Measurements from ENCODE around the gene DEDD2. TPM values are rescaled to one million over a fixed set of nuclear protein-coding genes. Genes with fewer than 3 reads are reported as not detected.
A peak's percentile ranks its signal among the peaks of the same experiment; 100 is the strongest.

The DEDD2 gene
- polyA plus RNA-seq, 1 donor: 13.3 TPM

DNA sequence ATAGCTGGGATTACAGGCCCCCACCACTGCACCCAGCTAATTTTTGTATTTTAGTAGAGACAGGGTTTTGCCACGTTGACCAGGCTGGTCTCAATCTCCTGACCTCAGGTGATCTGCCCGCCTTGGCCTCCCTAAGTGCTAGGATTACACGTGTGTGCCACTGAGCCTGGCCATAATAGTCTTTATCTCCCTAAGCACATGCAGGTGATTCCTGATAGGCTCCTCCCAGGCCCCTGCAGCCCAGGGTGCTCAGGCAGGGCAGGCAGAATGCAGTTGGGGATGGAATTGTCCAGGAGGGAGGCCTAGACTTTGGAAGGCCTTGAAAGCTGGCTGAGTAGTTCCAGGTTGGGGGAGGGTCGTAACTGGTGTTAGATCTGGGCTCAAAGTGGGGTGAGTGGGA is 11.2 kb upstream of the DEDD2 start:
- DNase-seq (ENCODE audit: low read depth): no peak

DNA sequence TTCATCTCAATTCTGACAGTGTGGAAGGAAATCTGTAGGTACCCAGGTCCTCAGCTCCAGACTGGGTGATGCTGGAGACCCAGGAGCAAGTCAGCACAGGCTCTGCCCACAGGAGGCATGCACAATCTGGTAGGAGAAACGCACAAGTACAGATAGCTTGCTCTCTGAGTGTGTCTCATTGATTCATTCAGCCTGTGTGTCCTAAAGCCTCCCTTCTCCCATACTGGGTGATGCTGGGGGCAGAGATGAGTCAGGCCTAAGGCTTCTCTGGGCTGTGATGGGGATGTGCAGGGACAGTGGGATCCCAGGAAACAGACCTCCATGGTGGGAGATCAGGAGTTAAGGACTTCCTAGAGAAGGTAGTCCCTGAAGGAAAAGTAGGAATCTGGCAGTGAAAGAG is 9.4 kb upstream of the DEDD2 start:
- DNase-seq (ENCODE audit: low read depth): no peak

DNA sequence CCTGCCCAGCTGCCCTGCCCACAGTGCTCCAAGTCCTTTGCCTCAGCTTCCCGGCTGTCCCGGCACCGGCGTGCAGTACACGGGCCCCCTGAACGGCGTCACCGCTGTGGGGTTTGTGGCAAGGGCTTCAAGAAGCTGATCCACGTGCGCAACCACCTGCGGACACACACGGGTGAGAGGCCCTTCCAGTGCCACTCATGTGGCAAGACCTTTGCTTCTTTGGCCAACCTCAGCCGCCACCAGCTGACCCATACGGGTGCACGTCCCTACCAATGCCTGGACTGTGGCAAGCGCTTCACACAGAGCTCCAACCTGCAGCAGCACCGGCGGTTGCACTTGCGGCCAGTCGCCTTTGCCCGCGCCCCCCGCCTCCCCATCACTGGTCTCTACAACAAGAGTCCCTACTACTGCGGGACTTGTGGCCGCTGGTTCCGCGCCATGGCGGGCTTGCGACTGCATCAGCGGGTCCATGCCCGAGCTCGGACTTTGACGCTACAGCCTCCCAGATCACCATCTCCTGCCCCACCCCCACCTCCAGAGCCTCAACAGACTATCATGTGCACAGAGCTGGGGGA is 8.3 kb upstream of the DEDD2 start:
- DNase-seq (ENCODE audit: low read depth): no peak

DNA sequence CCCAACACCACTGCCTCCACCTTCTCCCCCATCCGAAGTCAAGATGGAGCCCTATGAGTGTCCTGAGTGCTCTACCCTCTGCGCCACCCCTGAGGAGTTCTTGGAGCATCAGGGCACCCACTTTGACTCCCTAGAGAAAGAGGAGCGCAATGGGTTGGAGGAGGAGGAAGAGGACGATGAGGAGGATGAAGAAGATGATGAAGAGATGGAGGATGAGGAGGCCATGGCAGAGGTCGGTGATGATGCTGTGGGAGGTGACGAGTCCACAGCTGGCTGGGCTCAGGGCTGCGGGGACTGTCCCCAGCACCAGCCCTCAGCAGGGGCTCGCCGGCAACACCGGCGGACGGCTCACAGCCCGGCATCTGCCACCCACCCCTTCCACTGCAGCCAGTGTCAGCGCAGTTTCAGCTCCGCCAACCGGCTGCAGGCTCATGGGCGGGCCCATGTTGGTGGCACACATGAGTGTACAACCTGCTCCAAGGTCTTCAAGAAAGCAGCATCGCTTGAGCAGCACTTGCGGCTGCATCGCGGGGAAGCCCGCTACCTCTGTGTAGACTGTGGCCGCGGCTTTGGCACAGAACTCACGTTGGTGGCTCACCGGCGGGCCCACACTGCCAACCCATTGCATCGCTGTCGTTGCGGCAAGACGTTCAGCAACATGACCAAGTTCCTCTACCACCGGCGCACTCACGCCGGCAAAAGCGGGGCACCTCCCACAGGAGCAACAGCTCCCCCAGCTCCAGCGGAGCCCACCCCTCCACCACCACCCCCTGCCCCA is 7.7 kb upstream of the DEDD2 start:
- DNase-seq (ENCODE audit: low read depth): no peak

DNA sequence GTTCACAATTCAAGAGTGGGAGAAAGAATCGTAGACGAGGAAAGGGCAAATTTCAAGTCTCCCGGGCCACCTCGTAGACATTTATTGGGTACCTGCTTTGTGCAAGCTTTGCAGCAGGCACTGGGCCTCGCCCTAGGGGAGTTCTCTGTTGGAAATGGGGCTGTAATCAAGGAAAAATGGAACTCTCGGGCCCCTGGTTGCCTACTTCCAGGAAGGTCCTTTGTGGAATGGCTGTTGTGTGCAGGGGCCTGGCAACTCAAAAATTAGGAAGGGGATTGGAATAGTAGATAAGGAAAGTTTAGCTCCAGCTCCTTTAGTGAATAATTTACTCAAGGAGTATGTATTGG is 3.2 kb upstream of the DEDD2 start:
- no peak for DNase-seq (ENCODE audit: low read depth)

DNA sequence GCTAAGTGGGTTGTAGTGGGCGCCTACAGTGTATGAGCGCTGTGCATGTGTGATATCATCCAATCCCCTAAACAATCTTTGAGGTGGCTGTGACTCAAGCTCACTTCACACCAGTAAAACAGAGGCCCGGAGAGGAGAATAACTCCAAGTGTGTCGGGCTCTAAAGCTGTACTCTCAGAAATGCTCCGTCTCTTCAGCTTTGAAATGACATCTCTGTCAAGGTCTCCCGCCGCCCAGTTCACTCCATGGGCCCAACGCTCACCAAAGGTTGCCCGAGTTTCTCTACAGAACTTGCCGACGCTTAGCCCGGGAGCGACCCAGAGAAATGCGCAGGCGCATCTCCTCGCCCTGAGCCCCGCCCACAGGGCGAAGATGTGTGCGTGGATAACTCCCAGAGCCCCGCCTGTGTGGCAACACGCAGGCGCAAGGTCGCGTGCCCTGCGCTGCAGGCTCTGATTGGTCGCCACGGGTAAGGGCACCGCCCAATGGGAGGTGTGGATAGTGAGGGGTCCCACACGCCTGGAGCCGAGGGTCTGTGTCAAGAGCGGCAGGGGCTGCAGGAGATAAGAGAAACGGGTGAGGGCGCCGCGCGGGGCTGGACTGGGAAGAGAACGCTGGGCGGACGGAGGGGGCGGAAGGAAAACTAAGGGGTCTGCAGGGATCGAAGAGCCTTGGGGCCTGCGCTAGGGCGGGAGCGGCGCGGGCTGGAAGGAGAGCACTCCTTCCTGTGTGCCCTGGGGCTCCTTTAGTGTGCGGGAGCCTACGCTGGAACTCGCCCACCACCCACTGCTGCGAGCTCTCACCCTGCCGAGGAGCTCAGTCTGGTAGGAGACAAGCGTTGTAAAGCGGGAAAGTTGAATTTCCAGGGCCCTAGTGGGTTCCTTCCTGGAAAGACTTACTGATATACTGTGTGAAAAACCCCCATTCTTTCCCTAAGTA is 2.6 kb upstream of the DEDD2 start, which contains the start of gene ZNF526:
Gene ZNF526 (plus strand): TSS at position 501 of the 939 bp plus-strand sequence. CDS start 4,092 bp downstream, outside the sequence.
- peak; percentile 96 for DNase-seq (ENCODE audit: low read depth)

DNA sequence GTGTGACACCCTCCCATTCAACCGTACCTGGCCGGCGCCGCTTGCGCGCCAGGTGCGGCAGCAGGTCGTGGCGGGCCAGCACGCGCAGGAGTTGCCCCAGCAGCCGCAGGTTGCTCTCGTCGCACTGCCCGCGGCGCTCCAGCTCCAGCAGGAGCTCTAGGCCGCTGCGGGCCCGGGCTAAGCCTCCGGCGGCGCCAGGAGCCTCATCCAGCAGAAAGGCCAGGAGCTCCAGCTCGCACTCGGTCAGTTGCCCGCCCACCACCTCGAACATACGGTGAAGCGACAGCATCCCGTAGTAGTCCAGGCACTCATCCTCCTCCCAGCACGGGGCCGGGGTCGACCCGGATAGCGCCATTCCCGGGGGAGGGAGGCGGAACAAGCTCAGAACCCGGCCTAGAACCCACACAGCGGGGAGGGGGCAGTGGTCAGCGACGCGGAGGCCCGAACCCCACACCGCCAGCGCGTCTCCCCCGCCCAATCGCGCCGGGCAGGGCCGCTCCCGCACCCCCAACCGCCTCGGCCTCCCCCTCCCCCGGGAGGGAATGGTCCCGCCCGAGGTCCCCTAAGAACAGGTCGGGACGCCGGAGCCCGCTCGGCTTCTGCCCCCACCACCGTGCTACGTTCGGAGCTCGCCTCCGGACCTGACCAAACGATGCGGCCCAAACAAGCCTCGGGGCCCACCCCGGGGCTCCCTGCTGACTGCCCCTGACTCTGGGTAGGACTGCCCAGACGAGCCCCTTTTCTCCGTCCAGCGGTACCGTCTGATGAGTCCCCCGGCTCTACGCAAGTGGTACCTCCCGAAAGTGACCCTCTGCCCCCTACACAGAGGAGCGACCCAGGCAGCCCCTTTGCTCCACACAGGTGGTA is 591 bp downstream of the DEDD2 start:
- no peak for DNase-seq (ENCODE audit: low read depth)

DNA sequence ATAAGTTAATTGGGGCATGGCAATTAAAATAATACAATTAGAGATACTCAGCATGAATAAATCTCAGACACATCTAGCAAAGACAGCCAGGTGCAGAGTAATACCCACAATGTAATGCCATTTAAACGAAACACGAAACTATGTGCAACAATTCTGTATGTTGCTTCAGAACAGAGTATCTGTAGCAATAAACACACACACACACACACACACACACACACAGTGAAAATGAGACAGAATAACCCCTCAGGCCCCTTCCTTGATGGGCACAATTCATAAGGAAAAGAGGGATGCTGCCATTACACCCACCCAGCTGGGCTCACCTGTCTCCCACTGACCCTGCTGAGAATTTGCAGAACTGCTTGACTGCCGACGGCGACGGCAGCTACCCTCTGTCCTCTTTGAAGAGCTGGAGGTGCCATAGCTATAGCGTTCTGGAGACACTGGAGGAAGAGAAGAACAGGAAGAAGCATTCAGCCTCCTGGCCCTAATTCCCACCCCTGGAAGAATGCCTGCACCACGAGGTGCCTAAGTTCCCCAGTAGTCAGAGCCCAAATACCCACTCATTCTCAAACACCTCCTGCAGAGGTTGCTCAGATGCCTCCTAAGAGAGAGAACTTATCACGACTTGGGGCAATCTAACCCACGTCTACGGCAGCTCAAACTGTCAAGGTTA is 2.5 kb downstream of the DEDD2 start:
- no peak for DNase-seq (ENCODE audit: low read depth)

DNA sequence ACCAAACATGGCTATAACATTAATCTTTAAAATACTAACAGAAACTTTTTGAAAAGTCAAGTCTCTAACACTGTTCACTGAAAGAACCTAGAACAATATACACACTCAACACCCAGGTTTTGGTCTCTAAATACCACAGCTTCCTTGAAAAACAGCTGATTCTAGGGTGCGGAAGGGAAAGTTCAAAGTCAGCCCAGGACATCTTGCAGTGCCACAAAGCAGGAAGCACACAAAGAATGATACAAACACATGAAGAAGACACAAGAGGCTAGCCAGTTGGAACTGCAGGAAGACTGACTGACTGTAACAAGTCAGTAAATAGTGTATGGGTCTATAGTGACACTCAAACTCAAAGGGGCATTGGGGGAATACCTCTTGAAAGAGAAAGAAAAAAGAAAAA is 4.6 kb downstream of the DEDD2 start:
- DNase-seq (ENCODE audit: low read depth): no peak

DNA sequence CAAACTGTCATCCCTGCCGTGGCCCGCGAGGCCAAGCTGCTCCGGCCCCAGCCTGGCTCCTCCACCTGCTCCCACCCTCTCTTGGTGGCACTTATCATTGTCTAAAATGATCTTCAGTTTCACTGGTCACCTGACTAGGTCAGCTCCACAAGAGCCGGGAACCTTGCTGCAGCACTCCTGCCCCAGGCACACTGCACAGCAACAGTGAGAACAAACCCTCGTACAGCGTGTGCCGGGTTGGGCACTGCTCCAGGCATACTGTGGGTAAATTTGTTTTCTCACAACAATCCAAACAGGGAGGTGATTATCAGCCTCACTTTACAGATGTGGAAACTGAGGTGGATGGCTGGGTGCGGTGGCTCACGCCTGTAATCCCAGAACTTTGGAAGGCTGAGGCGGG is 8.9 kb downstream of the DEDD2 start:
- DNase-seq (ENCODE audit: low read depth): no peak

DNA sequence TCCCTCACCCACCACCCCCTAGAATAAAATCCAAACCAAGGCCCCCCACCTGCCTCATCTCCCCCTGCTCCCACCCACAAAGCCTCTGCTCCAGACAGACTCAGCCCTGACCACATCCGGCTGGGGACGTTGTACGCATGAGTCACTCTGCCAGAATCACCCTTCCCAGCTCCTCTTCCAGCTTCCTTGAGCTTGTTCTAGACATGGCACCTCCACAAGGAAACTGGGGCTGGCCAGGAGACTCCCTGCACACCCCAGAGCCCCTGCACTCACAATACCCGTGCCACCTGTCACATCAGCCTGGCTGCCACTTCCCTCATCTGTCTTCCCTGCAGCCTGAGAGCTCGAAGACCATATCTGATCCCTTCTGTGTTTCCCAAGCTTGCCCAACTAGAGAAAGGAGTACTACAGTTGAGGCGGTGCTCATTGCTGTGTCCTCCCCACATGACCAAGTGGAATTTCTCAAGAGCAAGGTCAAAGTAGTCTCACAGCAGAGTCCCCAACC is 9.7 kb downstream of the DEDD2 start:
- no peak for DNase-seq (ENCODE audit: low read depth)

DNA sequence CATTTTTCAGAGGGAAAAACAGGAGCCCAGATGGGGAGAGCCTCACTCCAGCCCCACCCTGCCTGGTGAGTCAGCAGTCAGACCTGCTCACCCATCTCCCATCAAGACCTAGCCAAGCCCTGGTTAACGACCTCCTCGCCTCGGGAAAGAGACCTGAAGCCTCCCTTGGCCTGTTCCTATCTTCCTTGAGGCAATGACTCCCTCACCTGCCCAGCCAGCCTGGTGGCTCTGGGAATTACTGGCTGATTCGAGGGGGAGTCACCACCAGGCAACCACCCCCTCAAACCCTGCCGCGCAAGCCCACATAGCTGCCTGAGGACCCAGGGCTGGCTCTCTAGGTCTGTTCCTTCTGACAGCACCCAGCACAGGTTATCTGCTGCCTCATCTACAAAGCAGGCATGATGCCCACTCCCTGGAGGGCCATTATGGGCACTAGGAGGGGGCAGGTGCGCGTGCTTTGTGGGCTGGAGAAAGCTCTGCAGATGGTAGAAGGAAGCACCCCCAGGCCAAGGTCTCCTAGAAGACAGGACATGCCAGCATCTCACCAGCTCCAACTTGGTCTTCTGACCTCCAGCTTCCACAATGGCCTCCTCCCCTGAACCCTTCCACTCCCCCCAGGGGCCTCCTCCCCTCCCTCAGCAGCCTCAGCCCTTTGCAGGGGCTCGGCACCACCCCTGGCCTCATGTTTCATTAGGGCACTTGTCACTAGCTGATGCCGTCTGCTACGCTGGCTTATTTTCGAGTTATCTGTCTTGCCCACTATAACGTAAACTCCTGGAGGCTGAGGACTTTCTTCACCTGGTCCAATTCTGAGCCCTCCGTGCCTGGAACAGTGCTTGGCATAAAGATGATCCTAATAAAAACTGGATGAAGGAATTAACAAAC is 10.4 kb downstream of the DEDD2 start:
- no peak for DNase-seq (ENCODE audit: low read depth)

DNA sequence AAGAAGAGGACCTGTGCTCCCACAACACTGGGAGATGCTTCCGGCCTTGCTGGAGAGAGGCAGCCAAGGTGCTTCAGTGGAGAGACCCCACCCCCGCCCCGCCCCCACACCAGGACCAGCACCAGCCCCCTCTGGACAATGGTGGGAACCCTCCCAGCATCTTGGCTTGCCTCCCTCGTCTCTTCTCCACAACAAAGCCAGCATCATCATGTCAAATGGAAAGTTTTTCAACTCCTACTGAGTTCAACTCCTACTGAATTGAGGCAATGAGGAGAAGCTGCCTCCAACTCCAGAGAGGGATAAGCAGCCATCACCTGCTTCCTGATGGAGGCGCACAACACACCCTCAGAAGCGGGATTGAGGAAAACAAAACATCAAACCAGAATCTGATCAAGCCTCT is 12.8 kb downstream of the DEDD2 start:
- no peak for DNase-seq (ENCODE audit: low read depth)

DNA sequence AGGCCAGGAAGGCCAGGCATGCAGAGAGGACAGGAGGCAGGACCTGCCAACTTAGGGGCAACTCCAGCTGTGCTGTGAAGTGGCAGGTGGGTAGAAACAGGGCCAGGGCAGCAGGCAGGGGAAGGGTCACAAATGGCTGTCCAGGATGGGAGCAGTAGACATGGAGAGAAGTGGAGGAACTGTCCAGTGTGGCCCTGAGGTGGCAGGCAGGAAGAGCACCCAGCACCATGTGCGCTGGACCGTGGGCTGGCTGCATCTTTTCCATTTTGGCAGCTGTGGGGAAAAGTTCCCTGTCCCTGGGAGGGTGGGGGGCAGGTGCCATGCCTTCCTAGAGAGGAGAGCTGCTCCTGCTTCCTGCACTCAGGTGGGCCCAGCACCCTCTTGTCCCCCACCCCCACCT is 13.8 kb downstream of the DEDD2 start:
- DNase-seq (ENCODE audit: low read depth): no peak

DNA sequence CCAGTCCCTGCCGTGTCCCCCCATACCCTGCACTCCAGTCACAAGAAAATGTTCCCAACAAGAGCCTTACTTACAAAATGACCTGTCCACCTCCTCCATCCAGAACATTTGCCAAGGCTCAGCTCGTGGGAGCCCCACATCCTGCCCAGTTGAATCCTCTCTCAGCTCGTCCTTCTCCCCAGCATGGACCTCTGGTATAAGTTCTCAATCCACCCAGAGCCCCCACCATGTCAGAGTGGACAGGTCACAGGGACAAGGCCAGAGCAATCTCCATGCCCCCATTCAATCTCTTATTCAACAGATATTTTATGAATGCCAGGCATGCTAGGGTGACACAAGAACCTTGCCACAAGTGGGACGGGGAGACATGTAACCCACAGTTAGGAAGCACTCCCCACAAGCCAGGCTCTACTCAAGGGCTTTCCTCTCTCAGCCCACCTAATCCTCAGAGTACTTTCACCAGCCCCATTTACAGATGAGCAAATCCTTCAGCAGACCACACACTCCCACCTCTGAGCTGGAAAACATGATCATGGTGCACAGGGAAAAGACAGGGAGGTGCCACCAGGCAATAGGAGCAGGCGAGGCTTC is 15.1 kb downstream of the DEDD2 start:
- no peak for DNase-seq (ENCODE audit: low read depth)

DNA sequence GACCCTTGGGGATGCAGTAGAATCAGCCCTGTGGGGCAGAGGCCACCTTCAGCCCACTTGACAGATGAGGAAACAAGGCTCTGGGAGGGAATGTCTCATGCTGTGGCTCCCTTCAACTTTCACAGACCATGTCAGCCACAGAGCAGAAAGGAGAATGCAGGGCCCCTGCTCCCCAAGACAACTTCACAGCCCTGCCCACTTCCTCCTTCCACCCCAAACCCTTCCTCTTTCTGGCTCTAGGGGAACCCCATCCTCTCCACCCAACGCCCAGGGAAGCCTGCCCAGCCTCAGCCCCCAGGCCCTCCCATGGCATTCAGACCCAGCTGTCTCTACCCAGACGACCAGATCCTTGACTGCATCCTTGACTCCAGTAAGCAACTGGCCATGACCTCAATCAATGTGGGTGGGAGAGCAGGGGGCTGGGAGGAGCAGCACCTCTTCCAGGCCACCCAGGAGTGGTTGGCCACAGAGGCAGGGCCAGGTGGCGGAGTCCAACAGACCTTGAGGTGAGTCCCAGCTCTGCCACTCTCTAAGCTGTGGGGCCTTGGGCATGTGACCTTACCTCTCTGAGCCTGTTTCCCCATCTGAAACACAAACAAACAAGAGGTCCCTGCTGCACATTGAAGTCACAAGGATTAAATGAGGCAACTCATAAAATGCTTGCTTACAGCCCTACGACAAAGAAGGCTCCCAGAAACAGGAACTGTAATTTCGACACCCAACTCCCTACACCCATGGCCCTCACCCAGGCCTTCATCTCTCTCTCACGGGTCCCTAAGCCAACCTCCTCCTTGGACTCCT is 15.8 kb downstream of the DEDD2 start:
- DNase-seq (ENCODE audit: low read depth): no peak

DNA sequence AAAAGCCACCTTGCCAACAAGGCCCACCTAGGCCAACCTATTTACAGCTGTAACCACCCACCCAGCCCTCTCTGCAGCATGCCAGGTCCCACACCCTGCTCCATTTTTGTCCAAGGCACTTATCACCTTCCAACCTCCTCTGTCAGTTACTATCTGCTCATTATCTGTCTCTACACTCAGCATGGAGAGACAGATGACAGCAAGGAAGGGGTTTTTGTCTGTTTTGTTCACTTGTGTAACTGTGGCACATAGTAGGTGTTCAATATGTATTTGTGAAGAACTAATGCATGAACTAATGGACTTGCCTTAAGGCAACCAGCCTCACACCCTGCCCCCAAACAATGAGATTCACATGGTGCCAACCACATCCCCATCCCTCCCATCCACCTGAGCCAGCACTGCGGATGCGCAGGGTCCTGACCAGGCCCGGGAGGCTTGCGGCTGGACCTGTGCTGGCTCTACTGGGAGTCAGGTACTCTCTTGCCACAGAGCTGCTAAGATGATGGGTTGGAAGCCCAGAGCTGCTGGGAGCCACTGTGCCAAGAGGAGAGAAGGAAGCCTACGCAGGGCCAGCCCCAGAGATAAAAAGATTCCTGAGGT is 17.3 kb downstream of the DEDD2 start:
- no peak for DNase-seq (ENCODE audit: low read depth)
